Measurements from ENCODE around the gene CDKN2AIPNL. TPM values are rescaled to one million over a fixed set of nuclear protein-coding genes. Genes with fewer than 3 reads are reported as not detected.
"Not testable (repeated sequence)": the region's sequence is repeated elsewhere in the genome, so short reads cannot be mapped to it uniquely, and the experiment has no call there.

Gene CDKN2AIPNL
- total and polyA plus RNA-seq, 2 donors (not counting 3 experiments of a cell fraction or from before 2014, with no cell fraction given): 22.2 to 36.5 TPM

DNA sequence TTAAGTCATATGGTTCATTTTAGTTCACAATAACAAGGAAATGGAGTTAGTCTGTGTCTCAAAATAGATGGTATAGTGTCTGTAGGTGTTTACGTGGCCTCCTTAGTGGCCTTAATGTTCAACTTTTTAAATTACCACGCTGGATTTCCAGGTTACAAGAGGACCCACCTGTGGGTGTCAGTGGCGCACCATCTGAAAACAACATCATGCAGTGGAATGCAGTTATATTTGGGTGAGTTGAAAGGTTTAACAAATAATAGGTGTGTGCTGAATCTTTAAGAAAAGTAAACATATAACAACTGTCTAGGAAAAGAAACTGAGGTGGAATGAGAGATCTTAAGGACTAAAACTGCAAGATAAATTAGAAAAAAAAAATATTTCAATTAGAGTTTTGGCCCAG is 37.4 kb downstream of the CDKN2AIPNL start:
- peaks cover 0 to 6% of the 10 kb centered on the region in 2 experiments for H3K36me3 ChIP-seq (ENCODE audit: control insufficient read depth in 2 of 2, extremely low read depth in 1 of 2, insufficient read depth in 2 of 2, low read length in 2 of 2)
- TF ChIP-seq POLR2A (IDR thresholded peaks at IDR 0.05; ENCODE audit: low read depth, low read length) (no peak), EZH2 (IDR thresholded peaks at IDR 0.05; ENCODE audit: borderline replicate concordance, low read depth, low read length, severe bottlenecking) (no peak), GATA2 (IDR thresholded peaks at IDR 0.05; ENCODE audit: insufficient read depth, insufficient read length, low read depth, low read length) (no peak), POLR2AphosphoS5 (IDR thresholded peaks at IDR 0.05; ENCODE audit: insufficient read depth, low read depth, low read length) (no peak), JUN (IDR thresholded peaks at IDR 0.05; ENCODE audit: borderline replicate concordance, insufficient read depth, insufficient read length, low read depth) (no peak), MYC (IDR thresholded peaks at IDR 0.05; ENCODE audit: low read depth, low read length) (no peak)
- TF ChIP-seq, protein P1, sequence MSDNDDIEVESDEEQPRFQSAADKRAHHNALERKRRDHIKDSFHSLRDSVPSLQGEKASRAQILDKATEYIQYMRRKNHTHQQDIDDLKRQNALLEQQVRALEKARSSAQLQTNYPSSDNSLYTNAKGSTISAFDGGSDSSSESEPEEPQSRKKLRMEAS (IDR thresholded peaks at IDR 0.05; ENCODE audit: insufficient read depth, insufficient read length): no peak
- TF ChIP-seq, protein P2, sequence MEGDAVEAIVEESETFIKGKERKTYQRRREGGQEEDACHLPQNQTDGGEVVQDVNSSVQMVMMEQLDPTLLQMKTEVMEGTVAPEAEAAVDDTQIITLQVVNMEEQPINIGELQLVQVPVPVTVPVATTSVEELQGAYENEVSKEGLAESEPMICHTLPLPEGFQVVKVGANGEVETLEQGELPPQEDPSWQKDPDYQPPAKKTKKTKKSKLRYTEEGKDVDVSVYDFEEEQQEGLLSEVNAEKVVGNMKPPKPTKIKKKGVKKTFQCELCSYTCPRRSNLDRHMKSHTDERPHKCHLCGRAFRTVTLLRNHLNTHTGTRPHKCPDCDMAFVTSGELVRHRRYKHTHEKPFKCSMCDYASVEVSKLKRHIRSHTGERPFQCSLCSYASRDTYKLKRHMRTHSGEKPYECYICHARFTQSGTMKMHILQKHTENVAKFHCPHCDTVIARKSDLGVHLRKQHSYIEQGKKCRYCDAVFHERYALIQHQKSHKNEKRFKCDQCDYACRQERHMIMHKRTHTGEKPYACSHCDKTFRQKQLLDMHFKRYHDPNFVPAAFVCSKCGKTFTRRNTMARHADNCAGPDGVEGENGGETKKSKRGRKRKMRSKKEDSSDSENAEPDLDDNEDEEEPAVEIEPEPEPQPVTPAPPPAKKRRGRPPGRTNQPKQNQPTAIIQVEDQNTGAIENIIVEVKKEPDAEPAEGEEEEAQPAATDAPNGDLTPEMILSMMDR (IDR thresholded peaks at IDR 0.05; ENCODE audit: extremely low read depth in 1 of 2, insufficient read depth in 1 of 2, low read depth in 1 of 2, low read length in 2 of 2): no peak
- POLR2A ChIA-PET: no interaction called here
- dilution Hi-C loops (cut with MboI; ENCODE audit: extremely low pct_ligation_motif_present, low sequenced_read_pairs): no loop called here
- H3K9me1 ChIP-seq (replicated peaks; ENCODE audit: control insufficient read depth, extremely low read depth, insufficient read depth, low read length): no peaks in the 10 kb centered on the region
- no peak overlapping the region for H3K4me2 ChIP-seq (ENCODE audit: insufficient read depth, low read length)
- no peaks in the 10 kb centered on the region for H3K27me3 ChIP-seq (ENCODE audit: control insufficient read depth in 2 of 2, insufficient read depth in 2 of 2, low read length in 2 of 2)
- H3K4me1 ChIP-seq (ENCODE audit: control insufficient read depth, extremely low read depth, insufficient read depth, low read length): peaks cover 9% of the 10 kb centered on the region
- no peak overlapping the region for H2AFZ ChIP-seq (ENCODE audit: low read depth, low read length)
- H3K79me2 ChIP-seq (ENCODE audit: control insufficient read depth, insufficient read depth, low read length): peaks cover 70% of the 10 kb centered on the region
- H3K9me3 ChIP-seq (replicated peaks; ENCODE audit: control insufficient read depth, insufficient read depth, low read length): no peaks in the 10 kb centered on the region
- CTCF ChIA-PET: interaction anchor here (0.8 to 1.4 kb wide), 2 partner anchors 63 to 243 kb away, joined by 3 read pairs; no protein-coding TSS in a partner anchor
- intact Hi-C loops (cut with micrococcal nuclease): loop anchor here (5.0 kb wide), 2 partner anchors 72 to 258 kb away; partner anchors contain the start of gene SAR1B
- no peak overlapping the region for H3K27ac ChIP-seq (ENCODE audit: insufficient read depth, low read depth, low read length)
- H3K9ac ChIP-seq (replicated peaks; ENCODE audit: extremely low read depth, insufficient read depth, low read length): no peak overlapping the region
- FAIRE-seq (no peak), DNase-seq (ENCODE audit: low read depth, low spot score) (no peak)
- BruUV-seq (replicated peaks): no TSS peak
- peaks cover 15% of the 10 kb centered on the region for H4K20me1 ChIP-seq (replicated peaks; ENCODE audit: control insufficient read depth, extremely low read depth, insufficient read depth, low read length)
- H3K4me3 ChIP-seq (replicated peaks in 1 of 3; ENCODE audit: insufficient read depth in 1 of 3, low read depth in 1 of 3, low read length in 3 of 3): no peak overlapping the region

GRCh38 chr5:134373633-134374032 is 38.0 kb downstream of the CDKN2AIPNL start:
- H3K9me1 ChIP-seq (replicated peaks; ENCODE audit: control insufficient read depth, extremely low read depth, insufficient read depth, low read length); H3K27ac ChIP-seq (ENCODE audit: insufficient read depth, low read depth, low read length); H3K9me3 ChIP-seq (replicated peaks; ENCODE audit: control insufficient read depth, insufficient read depth, low read length); POLR2A ChIA-PET; H3K4me2 ChIP-seq (ENCODE audit: insufficient read depth, low read length); BruUV-seq (replicated peaks); H3K4me1 ChIP-seq (ENCODE audit: control insufficient read depth, extremely low read depth, insufficient read depth, low read length); H2AFZ ChIP-seq (ENCODE audit: low read depth, low read length); H3K27me3 ChIP-seq (ENCODE audit: control insufficient read depth in 2 of 2, insufficient read depth in 2 of 2, low read length in 2 of 2); H3K36me3 ChIP-seq (ENCODE audit: control insufficient read depth in 2 of 2, extremely low read depth in 1 of 2, insufficient read depth in 2 of 2, low read length in 2 of 2); DNase-seq (ENCODE audit: low read depth, low spot score); H3K4me3 ChIP-seq (replicated peaks in 1 of 3; ENCODE audit: insufficient read depth in 1 of 3, low read depth in 1 of 3, low read length in 3 of 3); CTCF ChIA-PET; H3K9ac ChIP-seq (replicated peaks; ENCODE audit: extremely low read depth, insufficient read depth, low read length); dilution Hi-C loops (cut with MboI; ENCODE audit: extremely low pct_ligation_motif_present, low sequenced_read_pairs); FAIRE-seq: not testable (repeated sequence)
- intact Hi-C loops (cut with micrococcal nuclease): loop anchor here (5.0 kb wide), 2 partner anchors 71 to 259 kb away; partner anchors contain the start of gene SAR1B
- Histone ChIP-seq H4K20me1 (replicated peaks; ENCODE audit: control insufficient read depth, extremely low read depth, insufficient read depth, low read length) (peaks cover 13% of the 10 kb centered on the region), H3K79me2 (ENCODE audit: control insufficient read depth, insufficient read depth, low read length) (peaks cover 64% of the 10 kb centered on the region)

All from endothelial cell of umbilical vein (primary cell).